LHCN-M2 (cell line): ENCODE results near the gene ALDH3B2. TPM values are rescaled to one million over a fixed set of nuclear protein-coding genes. Genes with fewer than 3 reads are reported as not detected.
"Not testable (repeated sequence)": the region's sequence is repeated elsewhere in the genome, so short reads cannot be mapped to it uniquely, and the experiment has no call there.

Experiments
- DNase-seq: peaks from one replicate; pipeline ENCODE4 v3.0.0-alpha.2; 2012; ENCODE audit warnings: low read depth
- total RNA-seq: library from RNA; depleted of rRNA; stranded (reverse); fragments of >200 nt; gene quantifications from 2 replicates; pipeline ENCODE4 v1.2.3, GENCODE V29; 2014

ALDH3B2 gene
- total RNA-seq, 1 experiment from 2014 or later = not detected

- not testable (repeated sequence) for DNase-seq
These were observed 11.4 kb upstream of the ALDH3B2 start for GRCh38 chr11:67685641-67686332.

GRCh38 chr11:67682126-67683034 lies 8.0 kb upstream of the ALDH3B2 start:
- not testable (repeated sequence) for DNase-seq

DNA sequence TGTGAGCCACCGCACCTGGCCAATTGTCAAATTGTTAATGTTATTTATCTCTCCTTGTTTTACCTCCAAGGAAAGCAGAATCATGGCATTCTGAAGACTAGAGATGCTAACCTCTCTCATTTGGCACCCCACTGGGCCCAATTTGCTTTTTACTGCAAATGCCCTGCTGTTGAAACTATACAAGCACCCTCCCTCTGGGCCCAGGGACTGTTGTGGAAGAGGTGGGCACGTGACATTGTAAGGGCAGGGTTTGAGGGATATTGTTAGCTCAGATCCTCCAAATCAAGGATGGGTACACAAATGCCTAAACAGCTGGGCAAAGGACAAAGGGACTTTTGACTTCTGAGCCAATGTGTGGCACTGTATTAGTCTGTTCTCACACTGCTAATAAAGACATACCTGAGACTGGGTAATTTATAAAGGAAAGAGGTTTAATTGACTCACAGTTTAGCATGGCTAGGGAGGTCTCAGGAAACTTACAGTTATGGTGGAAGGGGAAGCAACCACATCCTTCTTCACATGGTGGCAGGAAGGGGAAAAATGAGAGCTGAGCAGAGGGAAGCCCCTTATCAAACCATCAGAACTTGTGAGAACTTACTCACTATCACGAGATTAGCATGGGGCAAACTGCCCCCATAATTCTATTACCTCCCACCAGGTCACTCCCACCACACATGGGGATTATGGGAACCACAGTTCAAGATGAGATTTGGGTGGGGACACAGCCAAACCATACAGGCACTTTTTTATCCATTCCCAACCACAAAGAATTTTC lies 6.5 kb upstream of the ALDH3B2 start:
- no peak for DNase-seq

- no peak for DNase-seq
These were observed 780 bp upstream of the ALDH3B2 start for GRCh38 chr11:67675058-67675747.

- DNase-seq = no peak
These were observed 521 bp downstream of the ALDH3B2 start for GRCh38 chr11:67673902-67674301.

DNA sequence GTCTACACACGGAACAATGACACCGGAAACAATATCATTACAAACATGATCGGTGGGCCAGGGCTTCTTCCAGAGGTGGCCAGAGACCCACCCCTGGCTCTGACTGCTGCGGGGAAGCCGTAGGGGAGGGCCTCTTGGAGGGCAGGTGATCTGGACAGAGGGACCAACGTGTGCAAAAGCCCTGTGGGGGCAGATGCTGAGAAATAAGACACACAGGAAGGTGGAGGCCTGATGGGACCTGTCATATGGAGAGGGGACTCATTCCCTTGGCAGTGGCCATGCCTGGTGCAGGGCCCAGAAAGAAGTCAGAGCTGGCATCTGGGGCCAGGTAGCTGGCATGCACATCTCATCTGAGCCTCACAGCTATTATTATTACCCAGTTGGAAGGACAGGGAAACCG lies 1.1 kb downstream of the ALDH3B2 start:
- no peak for DNase-seq

- DNase-seq = no peak
These were observed 3.3 kb downstream of the ALDH3B2 start for GRCh38 chr11:67671211-67671520.

DNA sequence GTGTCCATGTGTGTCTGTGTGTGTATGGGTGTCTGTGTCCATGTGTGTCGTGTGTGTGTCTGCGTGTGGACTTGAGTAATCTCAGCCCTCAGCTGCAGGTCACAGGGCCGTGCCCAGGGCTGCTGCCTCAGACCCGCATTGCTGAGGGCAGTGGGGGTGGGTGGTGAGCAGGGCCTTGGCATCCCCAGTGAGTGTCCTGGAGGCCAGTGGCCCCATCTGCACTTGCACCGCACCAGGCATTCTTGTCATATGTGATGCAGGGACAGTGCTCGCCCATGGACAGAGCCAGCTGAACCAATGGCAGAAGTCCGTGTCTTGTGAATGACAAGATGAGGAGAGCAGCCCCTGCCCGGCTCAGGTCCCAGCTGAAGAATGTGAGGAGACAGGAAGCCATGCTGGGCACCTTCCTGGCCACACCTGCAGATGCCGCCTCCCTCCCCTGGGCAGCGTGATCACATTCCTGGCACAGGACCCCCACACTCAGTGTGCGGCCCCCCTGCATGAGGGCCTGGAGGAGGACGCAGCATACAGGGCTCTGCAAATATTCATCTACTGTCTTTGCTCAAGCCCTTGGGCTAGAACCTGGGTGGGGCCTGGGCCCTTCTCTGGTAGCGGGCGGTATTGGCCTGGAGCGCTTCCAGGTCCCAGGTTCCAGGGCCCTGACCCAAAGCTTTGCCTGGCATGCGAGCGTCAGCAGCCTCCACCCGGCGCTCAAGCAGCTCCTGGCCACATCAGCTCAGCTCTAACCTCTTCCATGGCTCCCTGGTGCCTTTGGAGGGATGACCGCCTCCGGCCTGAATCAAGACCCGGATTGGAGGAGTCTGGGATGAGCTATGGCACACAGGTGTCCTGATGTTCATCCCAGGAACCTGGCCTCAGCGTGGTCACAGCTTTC lies 3.9 kb downstream of the ALDH3B2 start:
- DNase-seq = no peak

DNA sequence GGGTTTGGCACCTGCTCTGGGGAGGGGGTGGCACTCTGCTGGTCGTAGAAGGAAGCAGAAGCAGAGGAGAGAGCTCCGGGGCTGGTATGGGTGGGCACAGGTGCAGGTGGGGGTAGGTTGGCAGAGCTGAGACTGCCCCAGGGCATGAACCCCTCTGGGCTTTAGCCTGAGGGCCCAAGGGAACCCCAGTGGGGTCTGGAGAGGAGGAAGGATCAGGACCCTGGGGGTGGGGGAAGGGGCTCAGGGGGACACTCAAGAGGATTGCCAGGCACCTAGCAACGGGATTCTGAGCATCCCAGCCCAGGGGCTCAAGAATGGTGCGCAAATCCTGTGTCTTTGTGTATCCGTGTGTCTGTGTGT lies 6.3 kb downstream of the ALDH3B2 start:
- no peak for DNase-seq

DNA sequence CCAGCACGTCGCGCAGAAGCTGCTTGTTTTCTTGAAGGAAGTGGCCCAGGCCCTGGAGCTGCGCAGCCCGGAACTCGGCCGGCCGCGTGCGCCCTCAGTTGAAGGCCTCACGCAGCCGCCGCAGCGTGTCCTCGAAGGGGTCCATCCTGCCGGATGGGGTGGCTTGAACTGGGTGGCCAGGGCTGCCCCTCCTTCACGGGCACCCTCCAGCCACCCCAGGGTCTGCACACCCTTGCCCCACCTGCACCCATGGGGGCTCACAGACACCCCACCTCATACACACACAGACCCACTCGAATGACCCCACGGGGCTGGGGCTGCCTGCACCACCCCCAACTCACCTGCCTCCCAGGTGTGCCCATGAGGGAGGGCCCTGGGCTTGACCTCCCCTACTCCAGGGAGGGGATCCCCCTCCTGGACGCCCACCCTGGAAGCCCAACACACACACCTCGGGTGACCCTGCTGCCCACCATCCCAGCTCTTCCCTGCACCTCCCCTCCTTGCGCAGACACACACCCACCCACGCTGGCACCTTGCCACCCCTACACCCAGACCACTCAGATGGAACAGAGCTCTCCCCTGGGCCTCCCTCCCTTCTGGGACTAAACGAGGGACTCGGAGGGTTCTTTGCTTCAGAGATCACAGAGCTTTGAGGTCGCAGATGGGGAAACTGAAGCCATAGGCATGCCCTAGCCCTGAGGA lies 6.8 kb downstream of the ALDH3B2 start:
- no peak for DNase-seq

DNA sequence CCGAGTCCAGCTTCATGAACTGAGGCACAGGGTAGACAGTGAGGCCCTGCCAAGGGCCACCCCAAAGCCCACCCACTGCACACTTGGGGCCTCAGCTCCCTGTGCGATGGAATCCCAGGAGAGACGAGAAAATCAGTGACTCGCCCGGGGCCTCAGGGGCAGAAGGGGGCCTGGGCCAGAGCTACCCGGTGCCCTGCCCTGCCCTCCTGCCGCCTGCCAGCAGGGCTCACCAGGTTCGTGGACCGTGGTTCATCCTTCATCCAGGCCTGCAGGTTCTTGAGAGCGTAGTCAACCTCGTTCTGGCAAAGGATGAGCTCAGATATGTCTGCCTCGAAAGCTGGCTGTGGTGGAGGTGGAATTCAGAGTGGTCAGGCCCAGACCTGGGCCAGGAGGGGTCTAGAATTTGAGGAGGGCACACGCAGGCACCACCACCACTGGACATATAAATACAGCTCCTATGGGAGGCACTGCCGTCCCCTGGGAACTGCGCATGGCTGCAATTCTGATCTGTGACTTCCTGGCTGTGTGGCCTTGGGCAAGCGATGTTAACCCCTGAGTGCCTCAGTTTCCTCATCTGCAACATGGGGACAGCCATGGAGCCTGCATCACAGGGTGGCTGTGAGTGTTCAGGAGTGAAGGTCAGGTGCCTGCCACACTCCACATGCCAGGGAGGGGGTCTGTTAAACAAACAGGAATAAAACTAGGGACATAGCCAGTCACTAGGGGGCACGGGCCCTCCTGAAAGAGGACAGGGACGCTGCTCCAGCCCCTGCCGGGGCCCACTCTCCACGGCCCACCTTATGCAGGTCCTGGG lies 7.5 kb downstream of the ALDH3B2 start:
- no peak for DNase-seq

GRCh38 chr11:67666303-67666645 lies 8.1 kb downstream of the ALDH3B2 start:
- DNase-seq = no peak

DNA sequence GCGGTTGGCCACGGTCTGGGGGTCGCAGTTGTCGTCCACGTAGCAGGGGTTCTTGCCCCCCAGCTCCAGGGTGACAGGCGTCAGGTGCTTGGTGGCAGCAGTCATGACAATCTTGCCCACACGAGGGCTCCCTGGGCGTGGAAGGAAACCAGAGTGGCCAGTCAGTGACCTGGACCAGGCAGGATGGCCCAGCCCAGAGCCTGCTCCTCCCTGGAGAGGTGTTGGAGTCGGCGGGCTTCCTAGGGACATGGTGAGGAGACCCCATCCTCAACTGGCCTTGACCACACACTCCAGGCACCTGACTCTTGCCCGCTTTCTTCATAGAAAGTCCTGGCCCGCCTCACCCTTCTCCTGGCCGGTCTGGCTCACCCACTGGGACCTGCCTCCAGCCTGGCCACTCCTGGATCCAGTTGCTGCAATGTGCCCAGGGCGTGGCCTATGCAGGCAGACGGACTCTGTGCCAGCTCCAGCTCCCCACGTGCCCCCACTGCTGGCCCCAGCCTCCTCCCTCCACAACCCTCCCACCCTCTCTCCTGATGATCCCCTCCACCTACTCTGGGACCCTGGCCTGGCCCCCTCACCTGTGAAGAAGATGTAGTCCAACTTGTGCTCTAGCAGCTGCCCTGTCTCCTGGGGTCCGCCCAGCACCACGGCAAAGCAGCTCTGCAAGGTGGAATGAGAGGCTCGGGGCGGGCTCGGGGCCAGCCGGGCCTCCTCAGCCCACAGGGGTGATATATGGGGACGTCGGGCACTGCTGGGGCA lies 8.7 kb downstream of the ALDH3B2 start:
- DNase-seq = no peak

GRCh38 chr11:67664696-67665540 lies 9.5 kb downstream of the ALDH3B2 start:
- DNase-seq = no peak

DNA sequence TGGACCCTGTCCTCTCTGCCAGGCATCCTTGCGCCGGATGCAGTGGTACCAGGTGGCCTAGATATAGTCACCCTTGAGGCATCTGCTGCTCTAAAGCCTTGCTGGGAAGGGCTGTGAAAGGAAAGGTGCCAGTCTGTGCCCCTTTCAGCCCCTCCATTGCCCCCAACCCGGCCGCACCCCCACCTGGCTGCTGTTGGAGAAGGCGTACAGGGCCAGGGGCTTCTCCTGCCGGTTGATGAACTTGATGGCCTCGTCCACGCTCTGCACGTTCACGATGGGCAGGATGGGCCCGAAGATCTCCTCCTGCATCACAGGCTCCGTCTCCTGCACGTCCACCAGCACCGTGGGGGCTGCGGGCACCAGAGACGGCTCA lies 10.2 kb downstream of the ALDH3B2 start:
- DNase-seq = no peak

GRCh38 chr11:67663532-67664212 lies 10.8 kb downstream of the ALDH3B2 start:
- no peak for DNase-seq
